ENCODE results near the gene HDAC10. TPM values are rescaled to one million over a fixed set of nuclear protein-coding genes. Genes with fewer than 3 reads are reported as not detected.
A peak's percentile ranks its signal among the peaks of the same experiment; 100 is the strongest.

Gene HDAC10
- total RNA-seq, 6 donors from 2014 or later, result 33.0 to 202 (median 53.1) TPM

GRCh38 chr22:50248196-50249081 is 2.6 kb downstream of the HDAC10 start:
- no peak overlapping the region for H3K27ac ChIP-seq
- peaks cover 36 to 73% (median 45%) of the 10 kb centered on the region in 4 donors for H3K4me1 ChIP-seq
- H3K4me3 ChIP-seq, result no peak overlapping the region
- WGBS, 2 donors, result 92 to 98% methylated on average over 8 to 20 of the region's 29 CpGs
- H3K9me3 ChIP-seq, result no peaks in the 10 kb centered on the region
- peak in 1 of 2 donors; percentile 78 for DNase-seq
- H3K27me3 ChIP-seq, result no peaks in the 10 kb centered on the region
- no peak for ATAC-seq (ENCODE audit: low FRiP score in 2 of 2)
- peaks cover 3 to 30% (median 21%) of the 10 kb centered on the region in 4 donors for H3K36me3 ChIP-seq
- no peak for TF ChIP-seq POLR2A (IDR thresholded peaks at IDR 0.05)
- no peak for TF ChIP-seq POLR2AphosphoS5 (IDR thresholded peaks at IDR 0.05)
- TF ChIP-seq EP300 (IDR thresholded peaks at IDR 0.05), result no peak
- no peak for TF ChIP-seq CTCF (IDR thresholded peaks at IDR 0.05)

GRCh38 chr22:50247748-50248147 is 3.3 kb downstream of the HDAC10 start:
- H3K27ac ChIP-seq, result no peak overlapping the region
- H3K4me1 ChIP-seq, result peaks cover 43 to 80% (median 51%) of the 10 kb centered on the region in 4 donors
- 57 to 64% methylated on average over 7 to 14 of the region's 16 CpGs for WGBS, 2 donors

GRCh38 chr22:50246242-50247175 is 4.6 kb downstream of the HDAC10 start:
- Histone ChIP-seq H3K27ac (no peak overlapping the region), H3K4me1 (peaks cover 48 to 84% (median 59%) of the 10 kb centered on the region in 4 donors), H3K27me3 (no peaks in the 10 kb centered on the region), H3K36me3 (peaks cover 3 to 30% (median 21%) of the 10 kb centered on the region in 4 donors), H3K9me3 (no peaks in the 10 kb centered on the region), H3K4me3 (peak overlapping the region in 1 of 4 donors; percentile 84)
- ATAC-seq (ENCODE audit: low FRiP score in 2 of 2) (no peak), DNase-seq (peak in 1 of 2 donors; percentile 62)
- WGBS, 2 donors, result 87 to 93% methylated on average over 6 to 16 of the region's 20 CpGs
- no peak for TF ChIP-seq CTCF (IDR thresholded peaks at IDR 0.05)
- TF ChIP-seq POLR2A (IDR thresholded peaks at IDR 0.05), result no peak
- no peak for TF ChIP-seq POLR2AphosphoS5 (IDR thresholded peaks at IDR 0.05)
- no peak for TF ChIP-seq EP300 (IDR thresholded peaks at IDR 0.05)

More at GRCh38 chr22:50247748-50248147, 3.3 kb downstream of the HDAC10 start:
- Histone ChIP-seq H3K9me3 (no peaks in the 10 kb centered on the region), H3K4me3 (no peak overlapping the region), H3K27me3 (no peaks in the 10 kb centered on the region), H3K36me3 (peaks cover 3 to 30% (median 21%) of the 10 kb centered on the region in 4 donors)
- TF ChIP-seq POLR2A (IDR thresholded peaks at IDR 0.05) (no peak), EP300 (IDR thresholded peaks at IDR 0.05) (no peak), POLR2AphosphoS5 (IDR thresholded peaks at IDR 0.05) (no peak), CTCF (IDR thresholded peaks at IDR 0.05) (no peak)
- peak in 1 of 2 donors; percentile 76 for DNase-seq
- ATAC-seq (ENCODE audit: low FRiP score in 2 of 2), result no peak

- Histone ChIP-seq H3K4me1 (peaks cover 51 to 84% (median 60%) of the 10 kb centered on the region in 4 donors), H3K9me3 (no peaks in the 10 kb centered on the region), H3K36me3 (peaks cover 3 to 32% (median 21%) of the 10 kb centered on the region in 4 donors), H3K27me3 (no peaks in the 10 kb centered on the region), H3K27ac (peak overlapping the region; percentile 91 to 97 (median 95)), H3K4me3 (peak overlapping the region; percentile 84 to 99 (median 94))
- TF ChIP-seq POLR2A (IDR thresholded peaks at IDR 0.05) (no peak), EP300 (IDR thresholded peaks at IDR 0.05) (no peak), POLR2AphosphoS5 (IDR thresholded peaks at IDR 0.05) (no peak), CTCF (IDR thresholded peaks at IDR 0.05) (no peak)
- WGBS, 2 donors, result 15 to 21% methylated on average over 13 to 42 of the region's 53 CpGs
- peak in 1 of 2 donors; percentile 77 for DNase-seq
- peak; percentile 2 to 50 for ATAC-seq (ENCODE audit: low FRiP score in 2 of 2)
Observed at GRCh38 chr22:50245214-50246072, 5.6 kb downstream of the HDAC10 start.
